ENCODE data around the gene BCAS3. TPM values are rescaled to one million over a fixed set of nuclear protein-coding genes. Genes with fewer than 3 reads are reported as not detected.

The BCAS3 gene
- total RNA-seq, 2 experiments from 2014 or later: 20.1 to 31.8 TPM

GRCh38 chr17:61325382-61326073, 647.9 kb downstream of the BCAS3 start:
- Histone ChIP-seq H3K27ac (ENCODE audit: low read depth in 1 of 2, low read length in 2 of 2) (no peak overlapping the region), H3K27me3 (ENCODE audit: control insufficient read depth in 1 of 2, insufficient read depth in 2 of 2, low read length in 2 of 2) (no peaks in the 10 kb centered on the region), H3K4me3 (ENCODE audit: low read length) (no peak overlapping the region), H3K4me1 (ENCODE audit: insufficient read depth, low read length) (no peaks in the 10 kb centered on the region), H3K9me3 (ENCODE audit: control insufficient read depth in 1 of 2, insufficient read depth in 1 of 2, low read length in 2 of 2) (no peaks in the 10 kb centered on the region), H3K36me3 (ENCODE audit: insufficient read depth, low read length) (no peaks in the 10 kb centered on the region)
- Mint-ChIP-seq H3K27ac (no peak overlapping the region), H3K9me3 (no peaks in the 10 kb centered on the region), H3K4me1 (ENCODE audit: low read depth) (no peaks in the 10 kb centered on the region), H3K36me3 (ENCODE audit: low read depth) (no peaks in the 10 kb centered on the region), H3K27me3 (no peaks in the 10 kb centered on the region), H3K4me3 (no peak overlapping the region)
- no peak for TF ChIP-seq CTCF (IDR thresholded peaks at IDR 0.05)
- DNase-seq: no peak
- intact Hi-C loops (cut with DNase I, micrococcal nuclease): no loop called here
- ATAC-seq (ENCODE audit: poor library complexity): no peak
- POLR2A ChIA-PET: no interaction called here
- CTCF ChIA-PET: no interaction called here

GRCh38 chr17:61326330-61326729, 648.7 kb downstream of the BCAS3 start:
- CTCF ChIA-PET: no interaction called here
- no peaks in the 10 kb centered on the region for H3K27me3 Mint-ChIP-seq
- ATAC-seq (ENCODE audit: poor library complexity): no peak

GRCh38 chr17:61328351-61328750, 650.7 kb downstream of the BCAS3 start:
- DNase-seq: no peak
- POLR2A ChIA-PET: no interaction called here
- Mint-ChIP-seq H3K27me3 (no peaks in the 10 kb centered on the region), H3K4me3 (no peak overlapping the region), H3K36me3 (ENCODE audit: low read depth) (no peaks in the 10 kb centered on the region), H3K4me1 (ENCODE audit: low read depth) (no peaks in the 10 kb centered on the region), H3K27ac (no peak overlapping the region), H3K9me3 (no peaks in the 10 kb centered on the region)
- TF ChIP-seq CTCF (IDR thresholded peaks at IDR 0.05): no peak
- Histone ChIP-seq H3K4me3 (ENCODE audit: low read length) (no peak overlapping the region), H3K9me3 (ENCODE audit: control insufficient read depth in 1 of 2, insufficient read depth in 1 of 2, low read length in 2 of 2) (no peaks in the 10 kb centered on the region), H3K4me1 (ENCODE audit: insufficient read depth, low read length) (no peaks in the 10 kb centered on the region), H3K36me3 (ENCODE audit: insufficient read depth, low read length) (no peaks in the 10 kb centered on the region), H3K27ac (ENCODE audit: low read depth in 1 of 2, low read length in 2 of 2) (no peak overlapping the region), H3K27me3 (ENCODE audit: control insufficient read depth in 1 of 2, insufficient read depth in 2 of 2, low read length in 2 of 2) (no peaks in the 10 kb centered on the region)
- CTCF ChIA-PET: no interaction called here
- no peak for ATAC-seq (ENCODE audit: poor library complexity)
- intact Hi-C loops (cut with DNase I, micrococcal nuclease): no loop called here

More at GRCh38 chr17:61326330-61326729, 648.7 kb downstream of the BCAS3 start:
- H3K9me3 ChIP-seq (ENCODE audit: control insufficient read depth in 1 of 2, insufficient read depth in 1 of 2, low read length in 2 of 2): no peaks in the 10 kb centered on the region
- H3K4me1 Mint-ChIP-seq (ENCODE audit: low read depth): no peaks in the 10 kb centered on the region
- TF ChIP-seq CTCF (IDR thresholded peaks at IDR 0.05): no peak
- no peaks in the 10 kb centered on the region for H3K9me3 Mint-ChIP-seq
- H3K27ac ChIP-seq (ENCODE audit: low read depth in 1 of 2, low read length in 2 of 2): no peak overlapping the region
- POLR2A ChIA-PET: no interaction called here
- H3K27ac Mint-ChIP-seq: no peak overlapping the region
- no peaks in the 10 kb centered on the region for H3K4me1 ChIP-seq (ENCODE audit: insufficient read depth, low read length)
- no peak overlapping the region for H3K4me3 Mint-ChIP-seq
- H3K27me3 ChIP-seq (ENCODE audit: control insufficient read depth in 1 of 2, insufficient read depth in 2 of 2, low read length in 2 of 2): no peaks in the 10 kb centered on the region
- intact Hi-C loops (cut with DNase I, micrococcal nuclease): no loop called here
- no peaks in the 10 kb centered on the region for H3K36me3 ChIP-seq (ENCODE audit: insufficient read depth, low read length)
- no peaks in the 10 kb centered on the region for H3K36me3 Mint-ChIP-seq (ENCODE audit: low read depth)
- no peak overlapping the region for H3K4me3 ChIP-seq (ENCODE audit: low read length)
- no peak for DNase-seq
